Type B pancreatic cell (in vitro differentiated cells): ENCODE measurements around the gene ATP11B. TPM values are rescaled to one million over a fixed set of nuclear protein-coding genes. Genes with fewer than 3 reads are reported as not detected.
A peak's percentile ranks its signal among the peaks of the same experiment; 100 is the strongest.

Experiments used
- DNase-seq: peaks from one replicate; pipeline ENCODE4 v3.0.0; 2021; ENCODE audit warnings: mixed read lengths; ENCODE audit not compliant: unreplicated experiment; ENCODE audit errors: extremely low spot score
- H3K27ac Mint-ChIP-seq: 2 replicates; pipeline ENCODE4 v1.8.0; 2021; ENCODE audit warnings: mild to moderate bottlenecking, mixed read lengths
- H3K27me3 Mint-ChIP-seq: 2 replicates; pipeline ENCODE4 v1.8.0; 2021; ENCODE audit warnings: mixed read lengths
- H3K36me3 Mint-ChIP-seq: 2 replicates; pipeline ENCODE4 v1.8.0; 2021; ENCODE audit warnings: mixed read lengths
- H3K4me1 Mint-ChIP-seq: one replicate; pipeline ENCODE4 v1.8.0; 2021; ENCODE audit warnings: mixed read lengths; ENCODE audit not compliant: unreplicated experiment
- H3K4me3 Mint-ChIP-seq: 2 replicates; pipeline ENCODE4 v1.8.0; 2021; ENCODE audit warnings: mild to moderate bottlenecking, mixed read lengths
- H3K9me3 Mint-ChIP-seq: 2 replicates; pipeline ENCODE4 v1.8.0; 2021; ENCODE audit warnings: mixed read lengths
- total RNA-seq: library from RNA; stranded (reverse); gene quantifications from 2 replicates; pipeline ENCODE4 v1.2.1, GENCODE V29; 2021; ENCODE audit warnings: low replicate concordance
- TF ChIP-seq, protein P1 (sequence below): fragments of 200-600 bp; sonication (generic); conservative IDR thresholded peaks from 2 replicates; pipeline ENCODE4 v1.5.0; 2021; ENCODE audit warnings: antibody characterized with exemption, mild to moderate bottlenecking

Gene ATP11B
- total RNA-seq, 1 donor from 2014 or later = 73.4 TPM

DNA sequence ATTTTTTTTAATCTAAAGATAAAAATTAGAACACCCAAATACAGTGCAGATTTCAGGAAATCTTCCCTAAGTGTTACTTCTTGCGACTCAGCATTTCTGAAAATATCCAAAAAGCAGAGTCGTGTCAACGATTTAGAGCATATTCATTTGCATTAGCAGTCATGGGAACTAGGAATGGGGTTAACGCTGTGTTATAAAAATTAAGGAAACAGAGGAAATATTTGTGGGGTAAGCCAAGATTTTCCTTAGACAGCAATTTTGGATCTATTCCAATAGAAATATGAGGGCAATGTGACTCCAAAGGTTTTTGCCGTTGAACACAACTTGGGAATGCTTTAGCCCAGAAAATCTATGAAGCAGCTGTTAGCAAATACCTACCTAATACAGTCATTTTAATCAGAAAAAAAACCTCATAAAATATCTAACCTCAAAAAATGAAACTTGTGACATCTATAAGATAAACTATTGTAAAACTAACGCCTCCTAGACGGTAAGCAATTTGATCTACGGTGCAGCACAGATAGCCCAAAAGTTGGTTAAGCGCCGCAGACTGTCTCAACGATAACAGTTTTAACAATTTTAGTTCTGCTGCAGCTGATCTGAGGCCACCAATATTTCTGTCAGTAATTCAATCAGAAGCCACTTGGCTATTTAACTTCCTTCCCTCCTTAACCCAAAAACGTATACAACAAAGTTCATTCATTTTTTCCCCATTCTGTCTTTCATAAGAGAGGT is 5.8 kb upstream of the ATP11B start:
- Mint-ChIP-seq H3K4me1 (no peaks in the 10 kb centered on the region), H3K27ac (no peak overlapping the region), H3K4me3 (no peak overlapping the region), H3K36me3 (no peaks in the 10 kb centered on the region), H3K9me3 (no peaks in the 10 kb centered on the region), H3K27me3 (peaks cover 25% of the 10 kb centered on the region)
- DNase-seq = no peak
- TF ChIP-seq, protein P1, sequence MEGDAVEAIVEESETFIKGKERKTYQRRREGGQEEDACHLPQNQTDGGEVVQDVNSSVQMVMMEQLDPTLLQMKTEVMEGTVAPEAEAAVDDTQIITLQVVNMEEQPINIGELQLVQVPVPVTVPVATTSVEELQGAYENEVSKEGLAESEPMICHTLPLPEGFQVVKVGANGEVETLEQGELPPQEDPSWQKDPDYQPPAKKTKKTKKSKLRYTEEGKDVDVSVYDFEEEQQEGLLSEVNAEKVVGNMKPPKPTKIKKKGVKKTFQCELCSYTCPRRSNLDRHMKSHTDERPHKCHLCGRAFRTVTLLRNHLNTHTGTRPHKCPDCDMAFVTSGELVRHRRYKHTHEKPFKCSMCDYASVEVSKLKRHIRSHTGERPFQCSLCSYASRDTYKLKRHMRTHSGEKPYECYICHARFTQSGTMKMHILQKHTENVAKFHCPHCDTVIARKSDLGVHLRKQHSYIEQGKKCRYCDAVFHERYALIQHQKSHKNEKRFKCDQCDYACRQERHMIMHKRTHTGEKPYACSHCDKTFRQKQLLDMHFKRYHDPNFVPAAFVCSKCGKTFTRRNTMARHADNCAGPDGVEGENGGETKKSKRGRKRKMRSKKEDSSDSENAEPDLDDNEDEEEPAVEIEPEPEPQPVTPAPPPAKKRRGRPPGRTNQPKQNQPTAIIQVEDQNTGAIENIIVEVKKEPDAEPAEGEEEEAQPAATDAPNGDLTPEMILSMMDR = no peak

DNA sequence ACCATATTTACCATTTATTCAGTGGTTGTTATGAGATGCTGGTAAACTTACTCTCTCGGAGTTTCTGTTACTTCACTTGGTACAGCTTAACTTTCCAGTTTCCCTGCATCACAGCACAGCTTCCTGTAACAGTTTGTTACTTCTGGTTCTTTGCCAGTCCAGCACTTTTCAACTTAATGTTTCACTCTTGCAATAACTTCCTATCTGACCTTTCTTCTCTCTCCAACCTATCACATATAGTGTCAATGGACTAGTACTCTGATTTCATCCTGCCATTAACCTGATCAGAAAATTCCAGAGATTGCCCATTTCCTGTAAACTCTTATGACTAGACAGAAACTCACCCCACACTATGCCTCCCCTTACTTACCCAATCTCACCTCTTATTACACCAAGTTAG is 3.9 kb upstream of the ATP11B start:
- Mint-ChIP-seq H3K27ac (no peak overlapping the region), H3K27me3 (peaks cover 23% of the 10 kb centered on the region), H3K36me3 (no peaks in the 10 kb centered on the region), H3K9me3 (no peaks in the 10 kb centered on the region), H3K4me1 (peaks cover 2% of the 10 kb centered on the region), H3K4me3 (no peak overlapping the region)
- DNase-seq = no peak
- TF ChIP-seq, protein P1 = no peak

DNA sequence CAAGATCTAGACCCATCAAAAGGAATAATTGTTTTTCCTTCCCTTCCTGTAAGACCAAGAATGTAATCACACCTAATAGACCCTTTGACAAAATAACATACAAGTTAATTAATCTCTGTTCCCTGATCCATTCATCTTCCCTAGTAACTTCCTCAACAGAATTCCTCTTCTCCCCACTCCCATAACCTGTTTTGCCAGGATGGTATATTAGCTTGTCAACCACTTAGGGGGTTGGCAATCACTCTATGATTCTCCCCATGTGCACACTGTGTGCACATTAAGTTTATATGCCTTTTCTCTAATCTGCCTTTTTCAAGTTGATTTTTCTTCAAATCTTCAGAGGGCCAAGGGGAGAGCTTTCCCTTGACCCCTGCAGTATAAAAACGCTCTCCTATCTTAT is 2.7 kb upstream of the ATP11B start:
- TF ChIP-seq, protein P1 = no peak
- no peaks in the 10 kb centered on the region for H3K9me3 Mint-ChIP-seq

DNA sequence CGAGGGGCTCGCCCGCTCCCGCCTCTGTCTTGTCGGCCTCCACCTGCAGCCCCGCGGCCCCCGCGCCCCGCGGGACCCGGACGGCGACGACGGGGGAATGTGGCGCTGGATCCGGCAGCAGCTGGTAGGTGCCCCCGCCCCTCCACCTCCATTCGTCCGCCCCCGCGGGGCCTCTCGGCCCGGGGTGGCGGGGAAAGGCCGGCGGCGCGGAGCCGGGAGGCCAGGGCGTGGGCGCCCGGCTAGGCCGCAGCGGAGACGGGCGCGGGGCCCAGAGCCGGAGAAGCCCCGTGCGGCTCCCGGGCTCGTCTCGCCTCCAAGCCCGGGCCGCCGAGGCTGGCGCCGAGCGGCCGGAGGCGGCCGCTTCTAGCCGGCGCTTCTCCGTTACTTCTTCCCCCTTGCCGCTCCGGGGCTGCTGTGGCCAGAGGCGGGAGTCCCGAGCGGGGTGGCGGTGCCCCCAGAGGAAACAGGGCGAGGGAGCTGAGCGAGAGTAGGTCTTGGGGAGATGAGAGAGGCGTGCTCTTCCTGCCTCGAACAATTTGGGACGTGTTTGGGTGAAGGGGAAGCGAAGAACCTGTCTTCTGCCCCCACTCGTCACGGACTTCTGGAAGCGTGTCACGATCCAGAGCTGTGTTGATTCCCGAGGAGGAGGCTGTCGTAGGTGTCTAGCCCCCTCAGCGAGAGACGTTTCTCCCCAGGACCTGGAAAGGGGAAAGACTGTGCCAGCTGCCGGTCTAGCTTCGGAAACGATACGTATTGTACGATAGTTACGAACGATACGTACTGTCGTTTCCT is 555 bp downstream of the ATP11B start:
- peak overlapping the region; percentile 95 for H3K27ac Mint-ChIP-seq
- TF ChIP-seq, protein P1 = peak; percentile 32
- peak overlapping the region; percentile 94 for H3K4me3 Mint-ChIP-seq
- DNase-seq = peak; percentile 76
- H3K27me3 Mint-ChIP-seq = peaks cover 3% of the 10 kb centered on the region
- H3K9me3 Mint-ChIP-seq = no peaks in the 10 kb centered on the region
- H3K4me1 Mint-ChIP-seq = peaks cover 17% of the 10 kb centered on the region
- no peaks in the 10 kb centered on the region for H3K36me3 Mint-ChIP-seq

More for the DNA sequence above, 2.7 kb upstream of the ATP11B start:
- H3K4me1 Mint-ChIP-seq = peaks cover 14% of the 10 kb centered on the region
- no peak for DNase-seq
- H3K27ac Mint-ChIP-seq = no peak overlapping the region
- peaks cover 17% of the 10 kb centered on the region for H3K27me3 Mint-ChIP-seq
- no peaks in the 10 kb centered on the region for H3K36me3 Mint-ChIP-seq
- no peak overlapping the region for H3K4me3 Mint-ChIP-seq

DNA sequence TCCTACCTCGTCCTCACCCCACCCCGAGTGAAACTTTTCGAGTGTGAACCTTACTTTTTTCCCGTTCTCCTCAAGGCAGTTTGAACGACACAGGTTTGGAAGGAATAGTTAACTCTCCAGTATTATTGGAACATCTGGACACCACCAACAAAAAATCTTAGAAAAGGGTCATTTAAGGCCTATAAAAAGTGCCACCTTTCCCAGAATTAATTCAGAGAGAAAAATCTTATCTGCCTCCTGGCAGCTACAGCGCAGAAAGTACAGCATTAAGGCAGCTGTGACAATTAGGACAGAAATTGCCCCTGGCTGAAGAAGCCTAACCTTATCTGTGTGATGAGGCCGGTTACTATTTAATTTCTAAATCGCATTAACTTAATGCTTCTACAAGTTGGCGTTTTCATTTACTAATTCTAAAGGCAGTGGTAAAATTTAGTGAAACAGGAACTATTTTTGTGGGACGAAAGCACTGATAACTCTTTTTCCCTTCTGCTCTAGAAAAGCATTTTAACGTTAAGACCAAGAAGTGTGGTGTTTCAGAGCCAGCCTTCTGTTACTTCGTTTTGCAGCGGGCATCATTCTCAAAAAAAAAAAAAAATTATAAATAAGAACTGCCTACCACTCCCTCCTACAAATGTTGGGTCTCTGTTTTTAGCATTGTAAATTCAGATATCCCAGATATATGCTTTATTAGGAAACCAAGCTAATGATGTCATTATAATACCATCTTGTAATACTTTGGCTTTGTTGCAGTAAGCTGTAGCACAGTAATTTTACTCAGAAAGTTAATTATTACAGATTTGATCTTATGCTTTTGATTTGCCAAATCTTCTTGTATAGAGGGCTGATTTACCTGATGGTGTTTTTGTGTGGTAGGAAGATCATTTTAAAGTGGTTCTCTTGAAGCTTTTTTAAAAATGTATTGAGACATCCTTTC is 1.4 kb downstream of the ATP11B start:
- no peaks in the 10 kb centered on the region for H3K36me3 Mint-ChIP-seq
- TF ChIP-seq, protein P1 = no peak
- peaks cover 3% of the 10 kb centered on the region for H3K27me3 Mint-ChIP-seq
- peak overlapping the region; percentile 94 for H3K4me3 Mint-ChIP-seq
- H3K9me3 Mint-ChIP-seq = no peaks in the 10 kb centered on the region
- peaks cover 17% of the 10 kb centered on the region for H3K4me1 Mint-ChIP-seq
- no peak for DNase-seq
- H3K27ac Mint-ChIP-seq = peak overlapping the region; percentile 95
